ENCODE data around the gene KLHL6. TPM values are rescaled to one million over a fixed set of nuclear protein-coding genes. Genes with fewer than 3 reads are reported as not detected.

KLHL6 gene
- total RNA-seq, 2 donors from 2014 or later: 0.41 to 1.4 TPM

- Histone ChIP-seq H3K9me3 (no peaks in the 10 kb centered on the region), H3K27me3 (no peaks in the 10 kb centered on the region), H3K4me3 (no peak overlapping the region), H3K36me3 (no peaks in the 10 kb centered on the region), H3K4me1 (no peaks in the 10 kb centered on the region), H3K27ac (no peak overlapping the region)
- no peak for TF ChIP-seq CTCF (IDR thresholded peaks at IDR 0.05)
- DNase-seq (ENCODE audit: low spot score): no peak
Observed at GRCh38 chr3:183491923-183492848, 63.3 kb downstream of the KLHL6 start.

DNA sequence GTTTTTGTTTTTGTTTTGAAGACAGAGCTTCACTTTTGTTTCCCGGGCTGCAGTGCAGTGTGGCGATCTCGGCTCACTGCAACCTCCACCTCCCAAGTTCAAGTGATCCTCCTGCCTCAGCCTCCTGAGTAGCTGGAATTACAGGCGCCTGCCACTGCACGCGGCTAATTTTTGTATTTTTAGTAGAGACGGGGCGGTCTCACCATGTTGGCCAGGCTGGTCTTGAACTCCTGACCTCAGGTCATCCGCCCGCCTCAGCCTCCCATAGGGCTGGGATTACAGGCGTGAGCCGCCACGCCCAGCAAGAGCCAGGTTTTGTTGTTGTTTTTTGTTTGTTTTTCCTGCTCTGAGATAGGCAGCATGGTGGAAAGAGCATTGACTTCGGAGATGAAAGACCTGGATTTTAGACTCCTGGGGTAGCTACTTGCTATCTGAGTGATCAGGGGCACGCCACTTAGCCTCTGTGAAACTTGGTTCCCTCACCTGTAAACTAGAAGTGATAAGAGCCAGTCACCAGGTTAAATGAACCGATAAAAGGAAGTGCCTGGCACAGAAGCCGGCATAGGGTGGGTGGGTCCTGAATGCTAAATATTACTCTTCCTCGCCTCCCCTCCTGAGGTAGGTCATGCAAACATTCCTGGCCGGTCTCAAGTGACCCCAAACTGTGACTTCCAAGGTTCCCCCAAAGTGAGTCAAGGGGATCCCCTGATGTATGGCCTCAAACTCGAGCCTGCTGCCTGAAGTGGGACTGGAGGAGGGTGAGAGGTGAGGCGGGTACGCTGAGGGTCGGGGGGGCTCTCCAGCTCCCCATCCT lies 64.2 kb downstream of the KLHL6 start:
- Histone ChIP-seq H3K4me1 (no peaks in the 10 kb centered on the region), H3K4me3 (no peak overlapping the region), H3K9me3 (no peaks in the 10 kb centered on the region), H3K27ac (no peak overlapping the region), H3K27me3 (no peaks in the 10 kb centered on the region), H3K36me3 (no peaks in the 10 kb centered on the region)
- DNase-seq (ENCODE audit: low spot score): no peak
- TF ChIP-seq CTCF (IDR thresholded peaks at IDR 0.05): no peak

DNA sequence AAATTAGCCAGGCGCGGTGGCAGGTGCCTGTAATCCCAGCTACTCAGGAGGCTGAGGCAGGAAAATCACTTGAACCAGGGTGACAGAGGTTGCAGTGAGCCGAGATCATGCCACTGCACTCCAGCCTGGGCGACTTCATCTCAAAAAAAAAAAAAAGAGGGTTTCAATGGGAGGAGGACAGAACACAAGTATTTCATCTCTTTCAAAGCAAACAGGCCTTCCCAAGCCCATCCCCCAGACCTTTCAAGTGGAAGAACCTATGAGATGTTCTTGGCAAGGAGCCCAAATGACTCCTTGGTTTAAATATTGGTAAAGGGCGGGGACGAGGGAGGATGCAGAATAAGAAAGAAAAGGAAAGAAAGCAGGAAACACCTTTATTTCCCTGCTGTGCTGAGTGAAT lies 64.9 kb downstream of the KLHL6 start:
- DNase-seq (ENCODE audit: low spot score): no peak
- TF ChIP-seq CTCF (IDR thresholded peaks at IDR 0.05): no peak
- Histone ChIP-seq H3K4me3 (no peak overlapping the region), H3K27me3 (no peaks in the 10 kb centered on the region), H3K9me3 (no peaks in the 10 kb centered on the region), H3K27ac (no peak overlapping the region), H3K36me3 (no peaks in the 10 kb centered on the region), H3K4me1 (no peaks in the 10 kb centered on the region)

- no peaks in the 10 kb centered on the region for H3K27me3 ChIP-seq
- no peak overlapping the region for H3K27ac ChIP-seq
- DNase-seq (ENCODE audit: low spot score): no peak
- no peaks in the 10 kb centered on the region for H3K4me1 ChIP-seq
- no peak overlapping the region for H3K4me3 ChIP-seq
- no peak for TF ChIP-seq CTCF (IDR thresholded peaks at IDR 0.05)
- H3K36me3 ChIP-seq: no peaks in the 10 kb centered on the region
- no peaks in the 10 kb centered on the region for H3K9me3 ChIP-seq
Observed at GRCh38 chr3:183490211-183490601, 65.3 kb downstream of the KLHL6 start.

GRCh38 chr3:183489455-183490210 lies 65.9 kb downstream of the KLHL6 start:
- no peaks in the 10 kb centered on the region for H3K27me3 ChIP-seq
- no peak for DNase-seq (ENCODE audit: low spot score)
- TF ChIP-seq CTCF (IDR thresholded peaks at IDR 0.05): no peak
- H3K36me3 ChIP-seq: no peaks in the 10 kb centered on the region
- no peak overlapping the region for H3K27ac ChIP-seq
- no peaks in the 10 kb centered on the region for H3K9me3 ChIP-seq
- no peak overlapping the region for H3K4me3 ChIP-seq
- no peaks in the 10 kb centered on the region for H3K4me1 ChIP-seq
